Activated effector memory CD4-positive, alpha-beta T cell treated with anti-CD3 and anti-CD28 coated beads, Interleukin-2, amount 50 U/mL, for 16 hours (primary cell): ENCODE measurements around the gene SLC7A8.

Experiments used
- DNase-seq: peaks from one replicate; pipeline ENCODE4 v3.0.0-alpha.2; 2020

SLC7A8 gene

GRCh38 chr14:23154964-23155587, 28.4 kb downstream of the SLC7A8 start:
- DNase-seq, result no peak

GRCh38 chr14:23153851-23154796, 29.3 kb downstream of the SLC7A8 start:
- no peak for DNase-seq

GRCh38 chr14:23151342-23151741, 32.1 kb downstream of the SLC7A8 start:
- no peak for DNase-seq

- DNase-seq, result no peak
Observed at GRCh38 chr14:23149745-23150144, 33.7 kb downstream of the SLC7A8 start.

- DNase-seq, result no peak
Observed at GRCh38 chr14:23148591-23149249, 34.7 kb downstream of the SLC7A8 start.

GRCh38 chr14:23147676-23148075, 35.8 kb downstream of the SLC7A8 start:
- no peak for DNase-seq

GRCh38 chr14:23146980-23147379, 36.5 kb downstream of the SLC7A8 start:
- DNase-seq, result no peak

- no peak for DNase-seq
Observed at GRCh38 chr14:23146351-23146910, 37.0 kb downstream of the SLC7A8 start.

GRCh38 chr14:23145794-23146350, 37.6 kb downstream of the SLC7A8 start:
- no peak for DNase-seq

- no peak for DNase-seq
Observed at GRCh38 chr14:23143911-23144310, 39.5 kb downstream of the SLC7A8 start.

- DNase-seq, result no peak
Observed at GRCh38 chr14:23142826-23143225, 40.6 kb downstream of the SLC7A8 start.

- DNase-seq, result no peak
Observed at GRCh38 chr14:23141706-23142444, 41.6 kb downstream of the SLC7A8 start.

GRCh38 chr14:23140371-23140770, 43.1 kb downstream of the SLC7A8 start:
- DNase-seq, result no peak

GRCh38 chr14:23139874-23140273, 43.6 kb downstream of the SLC7A8 start:
- no peak for DNase-seq

- DNase-seq, result no peak
Observed at GRCh38 chr14:23137813-23138535, 45.5 kb downstream of the SLC7A8 start.

- no peak for DNase-seq
Observed at GRCh38 chr14:23137192-23137812, 46.2 kb downstream of the SLC7A8 start.

GRCh38 chr14:23136566-23137133, 46.8 kb downstream of the SLC7A8 start:
- no peak for DNase-seq

GRCh38 chr14:23132970-23133369, 50.5 kb downstream of the SLC7A8 start:
- DNase-seq, result no peak

GRCh38 chr14:23131482-23131881, 52.0 kb downstream of the SLC7A8 start:
- DNase-seq, result no peak

GRCh38 chr14:23130871-23131270, 52.6 kb downstream of the SLC7A8 start:
- DNase-seq, result no peak
